Lower lobe of right lung (tissue), 2 donors: ENCODE results near the gene PTGES2. TPM values are rescaled to one million over a fixed set of nuclear protein-coding genes. Genes with fewer than 3 reads are reported as not detected.
"Not testable (repeated sequence)": the region's sequence is repeated elsewhere in the genome, so short reads cannot be mapped to it uniquely, and the experiment has no call there.

Source experiments
- ATAC-seq, 2 donors: fragments of 200-7000 bp; cut with Tn5 transposase; one replicate each; pipeline ENCODE4 v1.9.1; 2020 to 2022; ENCODE audit warnings: mild to moderate bottlenecking in 2 of 2, moderate library complexity in 2 of 2
- DNase-seq: peaks from one replicate; pipeline ENCODE4 v3.0.0-alpha.2; 2020
- H3K27ac ChIP-seq: fragments of 200-600 bp; one replicate; pipeline ENCODE4 v1.8.0; 2022
- H3K27me3 ChIP-seq: fragments of 200-600 bp; one replicate; pipeline ENCODE4 v1.8.0; 2022; ENCODE audit warnings: low read depth
- H3K36me3 ChIP-seq: fragments of 200-600 bp; one replicate; pipeline ENCODE4 v1.8.0; 2022; ENCODE audit warnings: mild to moderate bottlenecking
- H3K4me1 ChIP-seq: fragments of 200-600 bp; one replicate; pipeline ENCODE4 v1.8.0; 2022
- H3K4me3 ChIP-seq: fragments of 200-600 bp; one replicate; pipeline ENCODE4 v1.8.0; 2022; ENCODE audit warnings: mild to moderate bottlenecking
- H3K9me3 ChIP-seq: fragments of 200-600 bp; one replicate; pipeline ENCODE4 v1.8.0; 2022
- CTCF ChIP-seq: fragments of 200-600 bp; IDR thresholded peaks from one replicate; pipeline ENCODE4 v1.8.0; 2022; ENCODE audit warnings: antibody characterized with exemption, mild to moderate bottlenecking
- intact Hi-C: fragments of 100-400 bp; cut with DNase I; formaldehyde crosslinking; loops from one replicate; pipeline ENCODE4 v1.11.0; 2022
- total RNA-seq: library from RNA; stranded (reverse); fragmentation: NEBNext Ultra II Directional; extraction: Animal tissue kit (Norgen Biotek cat#: 25700); gene quantifications from one replicate; pipeline ENCODE4 v1.2.1, GENCODE V29; 2021
- donor health status: DM: no; HTN: yes; CAD: no; lungs with severe emphysema.

Gene PTGES2
- total RNA-seq, 1 donor from 2014 or later: 30.6 TPM

- Histone ChIP-seq H3K9me3 (no peaks in the 10 kb centered on the region), H3K27me3 (no peaks in the 10 kb centered on the region), H3K36me3 (no peaks in the 10 kb centered on the region), H3K4me3 (no peak overlapping the region), H3K4me1 (no peaks in the 10 kb centered on the region), H3K27ac (no peak overlapping the region)
- intact Hi-C loops: no loop called here
- DNase-seq: peak; percentile 8
- TF ChIP-seq CTCF: no peak
- ATAC-seq: no peak
These were observed 14.1 kb upstream of the PTGES2 start for GRCh38 chr9:128141604-128142003.

- Histone ChIP-seq H3K4me3 (no peak overlapping the region), H3K27ac (no peak overlapping the region), H3K27me3 (no peaks in the 10 kb centered on the region), H3K9me3 (no peaks in the 10 kb centered on the region), H3K36me3 (no peaks in the 10 kb centered on the region), H3K4me1 (no peaks in the 10 kb centered on the region)
- intact Hi-C loops: no loop called here
- no peak for TF ChIP-seq CTCF
- ATAC-seq: no peak
- peak; percentile 13 for DNase-seq
These were observed 12.1 kb upstream of the PTGES2 start for GRCh38 chr9:128139621-128140020.

GRCh38 chr9:128138001-128138400 lies 10.5 kb upstream of the PTGES2 start:
- Histone ChIP-seq H3K4me1 (no peaks in the 10 kb centered on the region), H3K36me3 (no peaks in the 10 kb centered on the region), H3K27me3 (no peaks in the 10 kb centered on the region), H3K4me3 (no peak overlapping the region), H3K9me3 (no peaks in the 10 kb centered on the region), H3K27ac (no peak overlapping the region)
- no peak for ATAC-seq
- DNase-seq: peak; percentile 15
- intact Hi-C loops: no loop called here
- no peak for TF ChIP-seq CTCF

- Histone ChIP-seq H3K27ac (no peak overlapping the region), H3K27me3 (no peaks in the 10 kb centered on the region), H3K9me3 (no peaks in the 10 kb centered on the region), H3K36me3 (no peaks in the 10 kb centered on the region), H3K4me3 (no peak overlapping the region), H3K4me1 (no peaks in the 10 kb centered on the region)
- DNase-seq (peak; percentile 18), ATAC-seq (peak in 1 of 2 donors; percentile 29)
- TF ChIP-seq CTCF: no peak
- intact Hi-C loops: no loop called here
These were observed 9.6 kb upstream of the PTGES2 start for GRCh38 chr9:128136816-128137793.

GRCh38 chr9:128135561-128135960 lies 8.0 kb upstream of the PTGES2 start:
- DNase-seq: peak; percentile 10
- H3K9me3 ChIP-seq, intact Hi-C loops, H3K27me3 ChIP-seq, H3K36me3 ChIP-seq, H3K4me1 ChIP-seq, H3K4me3 ChIP-seq, ATAC-seq, H3K27ac ChIP-seq: not testable (repeated sequence)

GRCh38 chr9:128132139-128132538 lies 4.6 kb upstream of the PTGES2 start:
- H3K27me3 ChIP-seq, H3K4me3 ChIP-seq, ATAC-seq, H3K9me3 ChIP-seq, H3K27ac ChIP-seq, intact Hi-C loops, H3K36me3 ChIP-seq: not testable (repeated sequence)
- peaks cover 10% of the 10 kb centered on the region for H3K4me1 ChIP-seq
- peak; percentile 19 for DNase-seq

GRCh38 chr9:128131346-128131745 lies 3.8 kb upstream of the PTGES2 start:
- peaks cover 17% of the 10 kb centered on the region for H3K4me1 ChIP-seq
- H3K4me3 ChIP-seq, H3K9me3 ChIP-seq, intact Hi-C loops, H3K27me3 ChIP-seq, H3K36me3 ChIP-seq, ATAC-seq, H3K27ac ChIP-seq: not testable (repeated sequence)
- peak; percentile 29 for DNase-seq

GRCh38 chr9:128130651-128131050 lies 3.1 kb upstream of the PTGES2 start:
- intact Hi-C loops, H3K27ac ChIP-seq, H3K9me3 ChIP-seq, H3K36me3 ChIP-seq, H3K4me3 ChIP-seq, ATAC-seq, H3K27me3 ChIP-seq: not testable (repeated sequence)
- peak; percentile 15 for DNase-seq
- H3K4me1 ChIP-seq: peaks cover 24% of the 10 kb centered on the region
